Neural progenitor cell (in vitro differentiated cells): Measurements from ENCODE around the gene KRT79. TPM values are rescaled to one million over a fixed set of nuclear protein-coding genes. Genes with fewer than 3 reads are reported as not detected.

Experiments used
- DNase-seq: peaks from one replicate; pipeline ENCODE4 v3.0.0-alpha.2; 2016; ENCODE audit warnings: low spot score
- H2AFZ ChIP-seq: fragments of 200-600 bp; sonication (generic); replicated peaks from 2 replicates; pipeline ENCODE4 v1.6.1; 2016; ENCODE audit warnings: antibody characterized with exemption
- H3F3A ChIP-seq: fragments of 200-600 bp; sonication (generic); 2 replicates; pipeline ENCODE4 v1.6.1; 2016; ENCODE audit warnings: antibody characterized with exemption, low read depth
- H3K27ac ChIP-seq: fragments of 200-600 bp; sonication (generic); 2 replicates; pipeline ENCODE4 v1.5.1; 2016; ENCODE audit warnings: mild to moderate bottlenecking
- H3K27me3 ChIP-seq: fragments of 200-600 bp; sonication (generic); 2 replicates; pipeline ENCODE4 v1.6.1; 2016; ENCODE audit warnings: mild to moderate bottlenecking, moderate library complexity
- H3K36me3 ChIP-seq: fragments of 200-600 bp; sonication (generic); 2 replicates; pipeline ENCODE4 v1.5.1; 2016
- H3K4me1 ChIP-seq: fragments of 200-600 bp; sonication (generic); 2 replicates; pipeline ENCODE4 v1.6.1; 2016; ENCODE audit warnings: mixed run types
- H3K4me2 ChIP-seq: fragments of 200-600 bp; sonication (generic); 2 replicates; pipeline ENCODE4 v1.6.1; 2016
- H3K4me3 ChIP-seq: fragments of 200-600 bp; sonication (generic); 2 replicates; pipeline ENCODE4 v1.5.1; 2016
- H3K79me2 ChIP-seq: fragments of 200-600 bp; sonication (generic); 2 replicates; pipeline ENCODE4 v1.6.1; 2016; ENCODE audit warnings: low read depth
- H3K9ac ChIP-seq: fragments of 200-600 bp; sonication (generic); 2 replicates; pipeline ENCODE4 v1.6.1; 2016
- H3K9me3 ChIP-seq: fragments of 200-600 bp; sonication (generic); 2 replicates; pipeline ENCODE4 v1.5.1; 2016; ENCODE audit warnings: low read depth
- H4K20me1 ChIP-seq: fragments of 200-600 bp; sonication (generic); 2 replicates; pipeline ENCODE4 v1.6.1; 2016; ENCODE audit warnings: low read depth
- H3K27ac Mint-ChIP-seq: 3 replicates; pipeline ENCODE4 v1.8.0; 2021; ENCODE audit warnings: mixed read lengths
- H3K27me3 Mint-ChIP-seq: 2 replicates; pipeline ENCODE4 v1.8.0; 2022; ENCODE audit warnings: low read depth, mild to moderate bottlenecking, inconsistent platforms, moderate library complexity, mixed read lengths; ENCODE audit not compliant: insufficient read depth
- H3K36me3 Mint-ChIP-seq: 3 replicates; pipeline ENCODE4 v1.8.0; 2021; ENCODE audit warnings: mixed read lengths
- H3K4me1 Mint-ChIP-seq: 3 replicates; pipeline ENCODE4 v1.8.0; 2021; ENCODE audit warnings: mixed read lengths
- H3K4me3 Mint-ChIP-seq: 3 replicates; pipeline ENCODE4 v1.8.0; 2021; ENCODE audit warnings: mild to moderate bottlenecking, moderate library complexity, mixed read lengths
- H3K9me3 Mint-ChIP-seq: 3 replicates; pipeline ENCODE4 v1.8.0; 2020; ENCODE audit warnings: mixed read lengths
- EZH2 ChIP-seq: fragments of 200-600 bp; sonication (generic); IDR thresholded peaks from 2 replicates; pipeline ENCODE4 v1.6.1; 2017; ENCODE audit warnings: antibody characterized with exemption, mild to moderate bottlenecking, moderate library complexity
- EZH2phosphoT487 ChIP-seq: fragments of 200-600 bp; sonication (generic); IDR thresholded peaks from 2 replicates; pipeline ENCODE4 v1.6.1; 2017; ENCODE audit warnings: antibody characterized with exemption
- total RNA-seq: library from RNA; depleted of rRNA; stranded (reverse); fragments of >200 nt; gene quantifications from 2 replicates; pipeline ENCODE4 v1.2.3, GENCODE V29; 2015; ENCODE audit warnings: low replicate concordance
- TF ChIP-seq, protein P1 (sequence below): fragments of 200-600 bp; sonication (generic); IDR thresholded peaks from 2 replicates; pipeline ENCODE4 v1.5.1; 2017; ENCODE audit warnings: antibody characterized with exemption, mild to moderate bottlenecking

Gene KRT79
- total RNA-seq, 1 donor from 2014 or later: not detected

- no peak for DNase-seq
- no peaks in the 10 kb centered on the region for H3K36me3 Mint-ChIP-seq
- Histone ChIP-seq H3K4me1 (peaks cover 5% of the 10 kb centered on the region), H3K9me3 (no peaks in the 10 kb centered on the region), H3K27me3 (no peaks in the 10 kb centered on the region), H3K9ac (no peak overlapping the region), H2AFZ (no peak overlapping the region), H3K27ac (no peak overlapping the region), H3K4me2 (no peak overlapping the region), H3K79me2 (no peaks in the 10 kb centered on the region), H3K4me3 (no peak overlapping the region), H4K20me1 (no peaks in the 10 kb centered on the region), H3F3A (no peaks in the 10 kb centered on the region), H3K36me3 (no peaks in the 10 kb centered on the region)
- peaks cover 7% of the 10 kb centered on the region for H3K27me3 Mint-ChIP-seq
- peaks cover 2% of the 10 kb centered on the region for H3K4me1 Mint-ChIP-seq
- no peak overlapping the region for H3K4me3 Mint-ChIP-seq
- H3K9me3 Mint-ChIP-seq: no peaks in the 10 kb centered on the region
- H3K27ac Mint-ChIP-seq: no peak overlapping the region
- TF ChIP-seq EZH2phosphoT487 (no peak), EZH2 (no peak)
- TF ChIP-seq, protein P1, sequence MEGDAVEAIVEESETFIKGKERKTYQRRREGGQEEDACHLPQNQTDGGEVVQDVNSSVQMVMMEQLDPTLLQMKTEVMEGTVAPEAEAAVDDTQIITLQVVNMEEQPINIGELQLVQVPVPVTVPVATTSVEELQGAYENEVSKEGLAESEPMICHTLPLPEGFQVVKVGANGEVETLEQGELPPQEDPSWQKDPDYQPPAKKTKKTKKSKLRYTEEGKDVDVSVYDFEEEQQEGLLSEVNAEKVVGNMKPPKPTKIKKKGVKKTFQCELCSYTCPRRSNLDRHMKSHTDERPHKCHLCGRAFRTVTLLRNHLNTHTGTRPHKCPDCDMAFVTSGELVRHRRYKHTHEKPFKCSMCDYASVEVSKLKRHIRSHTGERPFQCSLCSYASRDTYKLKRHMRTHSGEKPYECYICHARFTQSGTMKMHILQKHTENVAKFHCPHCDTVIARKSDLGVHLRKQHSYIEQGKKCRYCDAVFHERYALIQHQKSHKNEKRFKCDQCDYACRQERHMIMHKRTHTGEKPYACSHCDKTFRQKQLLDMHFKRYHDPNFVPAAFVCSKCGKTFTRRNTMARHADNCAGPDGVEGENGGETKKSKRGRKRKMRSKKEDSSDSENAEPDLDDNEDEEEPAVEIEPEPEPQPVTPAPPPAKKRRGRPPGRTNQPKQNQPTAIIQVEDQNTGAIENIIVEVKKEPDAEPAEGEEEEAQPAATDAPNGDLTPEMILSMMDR: no peak
Observed at GRCh38 chr12:52800259-52800917, 33.7 kb downstream of the KRT79 start.

- Histone ChIP-seq H3K4me1 (no peaks in the 10 kb centered on the region), H3K4me3 (no peak overlapping the region), H4K20me1 (no peaks in the 10 kb centered on the region), H3K27me3 (no peaks in the 10 kb centered on the region), H3K27ac (no peak overlapping the region), H3F3A (no peaks in the 10 kb centered on the region), H3K79me2 (no peaks in the 10 kb centered on the region), H3K36me3 (no peaks in the 10 kb centered on the region), H3K9me3 (no peaks in the 10 kb centered on the region), H3K9ac (no peak overlapping the region), H3K4me2 (no peak overlapping the region), H2AFZ (no peak overlapping the region)
- peaks cover 9% of the 10 kb centered on the region for H3K27me3 Mint-ChIP-seq
- no peak for DNase-seq
- TF ChIP-seq EZH2 (no peak), EZH2phosphoT487 (no peak)
- TF ChIP-seq, protein P1: no peak
- no peaks in the 10 kb centered on the region for H3K36me3 Mint-ChIP-seq
- no peaks in the 10 kb centered on the region for H3K9me3 Mint-ChIP-seq
- H3K4me3 Mint-ChIP-seq: no peak overlapping the region
- H3K27ac Mint-ChIP-seq: no peak overlapping the region
- H3K4me1 Mint-ChIP-seq: no peaks in the 10 kb centered on the region
Observed at GRCh38 chr12:52799505-52800211, 34.5 kb downstream of the KRT79 start.

DNA sequence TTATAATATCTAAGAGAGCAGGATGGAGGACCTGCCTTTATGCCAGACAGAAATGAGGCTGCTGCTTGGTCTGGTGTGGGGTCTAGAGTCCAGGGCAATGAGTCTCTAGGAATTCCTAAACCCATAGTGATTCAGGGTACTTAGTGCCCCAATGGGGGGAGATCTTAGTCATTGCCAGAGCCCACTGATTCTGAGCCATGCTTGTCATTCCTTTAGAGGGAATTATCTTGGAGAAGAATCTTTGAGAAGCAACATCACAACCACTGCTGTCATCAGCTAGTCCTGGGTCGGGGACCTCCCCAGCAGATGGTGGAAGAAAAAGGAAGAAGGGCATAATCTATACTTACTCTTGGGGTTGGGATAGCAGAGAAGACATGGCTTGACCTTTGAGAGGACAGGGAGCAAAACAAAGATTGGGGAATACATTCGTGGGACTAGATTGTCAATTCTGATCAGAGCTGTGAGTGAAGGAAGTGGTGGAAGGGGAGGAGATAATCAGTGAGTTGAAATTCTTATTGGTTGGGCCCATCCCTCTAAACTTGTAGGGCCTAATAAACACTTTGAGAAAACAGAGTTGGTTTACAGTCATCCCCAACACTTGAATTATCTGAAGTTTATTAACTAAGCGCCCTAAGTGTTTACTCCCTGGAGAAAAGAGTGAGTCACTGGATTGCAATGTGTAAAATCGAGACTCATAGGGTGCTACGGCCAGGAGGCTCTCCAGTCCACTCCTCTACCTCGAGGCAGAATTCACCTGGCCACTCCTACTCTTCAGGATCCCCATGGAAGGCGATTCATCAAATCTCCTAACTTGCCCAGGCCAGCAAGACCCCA lies 35.2 kb downstream of the KRT79 start:
- no peaks in the 10 kb centered on the region for H4K20me1 ChIP-seq
- no peaks in the 10 kb centered on the region for H3K36me3 ChIP-seq
- no peaks in the 10 kb centered on the region for H3K4me1 ChIP-seq
- no peaks in the 10 kb centered on the region for H3K4me1 Mint-ChIP-seq
- H3K9me3 Mint-ChIP-seq: no peaks in the 10 kb centered on the region
- no peak overlapping the region for H2AFZ ChIP-seq
- no peaks in the 10 kb centered on the region for H3K27me3 ChIP-seq
- H3K27ac ChIP-seq: no peak overlapping the region
- DNase-seq: no peak
- no peaks in the 10 kb centered on the region for H3F3A ChIP-seq
- no peak overlapping the region for H3K4me3 ChIP-seq
- H3K36me3 Mint-ChIP-seq: no peaks in the 10 kb centered on the region
- H3K27me3 Mint-ChIP-seq: peaks cover 11% of the 10 kb centered on the region
- H3K79me2 ChIP-seq: no peaks in the 10 kb centered on the region
- H3K4me3 Mint-ChIP-seq: no peak overlapping the region
- TF ChIP-seq, protein P1: no peak
- no peak for TF ChIP-seq EZH2phosphoT487
- no peak for TF ChIP-seq EZH2
- no peak overlapping the region for H3K4me2 ChIP-seq
- no peaks in the 10 kb centered on the region for H3K9me3 ChIP-seq
- H3K27ac Mint-ChIP-seq: no peak overlapping the region
- no peak overlapping the region for H3K9ac ChIP-seq
